Activated CD4-positive, alpha-beta T cell treated with anti-CD3 and anti-CD28 coated beads for 36 hours (primary cell): ENCODE measurements around the gene CCDC197. TPM values are rescaled to one million over a fixed set of nuclear protein-coding genes. Genes with fewer than 3 reads are reported as not detected.

ENCODE experiments used
- ATAC-seq: fragments of 200-7000 bp; cut with Tn5 transposase; one replicate; pipeline ENCODE4 v1.10.0; 2021; ENCODE audit warnings: mild to moderate bottlenecking, moderate library complexity
- CTCF ChIA-PET: fragments of 350-600 bp; sonication (Branson Sonifier 250); formaldehyde crosslinking; loops from one replicate; lab custom pipeline; 2021; ENCODE audit warnings: antibody characterized with exemption; lab: Charles Lee
- POLR2A ChIA-PET: fragments of 350-600 bp; sonication (Branson Sonifier 250); formaldehyde crosslinking; loops from one replicate; lab custom pipeline; 2021; ENCODE audit warnings: antibody characterized with exemption, inconsistent platforms; lab: Charles Lee
- DNase-seq: peaks from one replicate; pipeline ENCODE4 v3.0.0-alpha.2; 2020
- H3K27ac Mint-ChIP-seq: one replicate; pipeline ENCODE4 v1.8.0; 2021; ENCODE audit warnings: mixed read lengths
- H3K27me3 Mint-ChIP-seq: one replicate; pipeline ENCODE4 v1.8.0; 2021; ENCODE audit warnings: mixed read lengths
- H3K36me3 Mint-ChIP-seq: one replicate; pipeline ENCODE4 v1.8.0; 2021; ENCODE audit warnings: low read depth, mixed read lengths
- H3K4me1 Mint-ChIP-seq: one replicate; pipeline ENCODE4 v1.8.0; 2021; ENCODE audit warnings: mixed read lengths
- H3K4me3 Mint-ChIP-seq: one replicate; pipeline ENCODE4 v1.8.0; 2021; ENCODE audit warnings: mild to moderate bottlenecking, moderate library complexity, mixed read lengths
- H3K9me3 Mint-ChIP-seq: one replicate; pipeline ENCODE4 v1.8.0; 2021; ENCODE audit warnings: low read depth, mixed read lengths
- intact Hi-C, 2 experiments: fragments of 100-400 bp; cut with DNase I in 1 of 2; cut with micrococcal nuclease in 1 of 2; formaldehyde crosslinking; loops; one replicate each; pipeline versions ENCODE4 v1.14.2 to v1.15.1; 2022 to 2024; cut with DNase I, micrococcal nuclease
- total RNA-seq, 2 experiments: library from RNA; stranded (reverse); gene quantifications; one replicate each; pipeline ENCODE4 v1.2.3, GENCODE V29; 2021

Gene CCDC197
- total RNA-seq, 2 experiments from 2014 or later, result 0.34 to 0.53 TPM

DNA sequence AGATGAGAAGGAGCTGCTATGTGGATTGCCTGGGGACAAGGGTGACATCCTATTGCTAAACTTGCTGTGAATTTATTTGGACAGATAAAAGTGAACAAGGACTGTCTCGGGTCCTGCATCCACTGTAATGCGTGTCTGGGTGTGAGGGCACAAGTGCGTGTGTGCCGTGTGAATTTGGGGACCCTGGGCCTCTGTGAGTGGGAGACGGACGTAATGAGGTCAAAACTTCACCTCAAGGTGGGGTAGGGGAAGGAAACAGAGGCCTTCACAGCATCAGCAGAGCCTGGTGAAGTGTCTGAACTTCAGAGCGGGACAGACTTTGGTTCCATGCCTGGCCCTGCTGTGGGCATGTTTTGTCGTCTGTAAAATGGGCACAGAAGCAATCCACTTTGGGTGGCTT is 35.5 kb upstream of the CCDC197 start:
- peaks cover 16% of the 10 kb centered on the region for H3K36me3 Mint-ChIP-seq
- ATAC-seq, result no peak

DNA sequence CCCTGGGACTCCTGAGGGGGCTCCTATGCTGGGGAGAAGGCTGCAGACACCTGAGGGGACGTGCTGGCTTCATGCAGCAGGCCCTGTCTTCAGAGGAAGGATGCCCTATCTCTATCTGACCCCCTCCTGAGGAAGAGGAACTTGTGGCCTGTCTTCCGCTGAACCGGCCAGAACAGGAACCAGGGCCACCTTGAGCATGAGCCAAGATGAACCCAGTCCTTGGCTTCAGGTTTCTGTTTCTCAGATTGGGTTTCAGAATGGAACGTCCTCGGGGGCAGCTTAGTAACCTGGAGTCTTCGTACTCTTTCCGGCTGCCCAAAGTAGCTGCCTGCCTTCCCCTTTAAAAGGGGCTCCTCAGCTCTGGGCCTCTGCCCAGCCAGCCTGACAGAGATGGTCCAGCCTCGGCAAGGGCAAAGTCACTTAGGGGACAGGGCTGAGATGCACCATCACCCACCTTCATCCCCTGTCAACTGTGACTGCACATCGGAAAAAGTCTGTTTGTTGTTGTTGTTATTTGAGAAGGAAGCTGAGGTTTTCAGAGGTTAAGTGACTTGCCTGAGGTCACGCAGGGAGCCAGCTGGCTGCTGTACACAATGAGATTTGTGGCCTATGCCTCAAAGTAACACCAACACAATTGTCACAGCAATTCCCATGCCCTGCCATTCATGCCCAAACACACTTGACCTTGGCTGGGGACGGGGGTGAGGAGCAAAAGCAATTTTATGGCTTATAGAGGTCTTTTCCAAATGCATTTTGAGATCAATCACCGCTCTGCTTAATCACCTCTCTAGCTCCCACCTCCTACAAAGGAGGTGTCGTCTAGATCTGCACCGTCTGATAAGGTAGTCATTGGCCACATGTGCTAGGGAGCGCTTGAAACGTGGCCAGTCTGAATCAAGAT is 34.1 kb upstream of the CCDC197 start:
- CTCF ChIA-PET, result interaction anchor here (0.6 to 1.4 kb wide), 9 partner anchors 10 to 47 kb away, joined by 3 to 15 read pairs (median 3); partner anchors contain the start of gene ASB2
- Mint-ChIP-seq H3K9me3 (peaks cover 6% of the 10 kb centered on the region), H3K27me3 (no peaks in the 10 kb centered on the region), H3K4me3 (peak overlapping the region; percentile 53), H3K27ac (peak overlapping the region; percentile 95), H3K36me3 (peaks cover 16% of the 10 kb centered on the region), H3K4me1 (peaks cover 89% of the 10 kb centered on the region)
- POLR2A ChIA-PET, result interaction anchor here (0.7 to 1.5 kb wide), 5 partner anchors 8 to 1312 kb away, joined by 3 to 7 read pairs (median 5); no protein-coding TSS in a partner anchor
- intact Hi-C loops, result loop anchor here (1.0 to 10.0 kb wide), 6 partner anchors 8 to 1192 kb away; partner anchors contain the start of genes DICER1 (in 1 of the 2) and PPP4R4 (in 1 of the 2)
- peak; percentile 20 for ATAC-seq
- peak; percentile 71 for DNase-seq

More for the DNA sequence above, 35.5 kb upstream of the CCDC197 start:
- intact Hi-C loops, result loop anchor here (2.0 to 10.0 kb wide), 5 partner anchors 213 to 1193 kb away; partner anchors contain the start of genes BTBD7 (in 1 of the 2), DICER1 (in 1 of the 2) and PPP4R4 (in 1 of the 2)
- H3K4me3 Mint-ChIP-seq, result peak overlapping the region; percentile 35
- H3K4me1 Mint-ChIP-seq, result peaks cover 94% of the 10 kb centered on the region
- H3K27ac Mint-ChIP-seq, result peak overlapping the region; percentile 89
- POLR2A ChIA-PET, result interaction anchor here (1.1 to 4.9 kb wide), 4 partner anchors 10 to 40 kb away, joined by 4 to 48 read pairs (median 22); no protein-coding TSS in a partner anchor
- CTCF ChIA-PET, result interaction anchor here (0.6 to 6.4 kb wide), 4 partner anchors 10 to 1500 kb away, joined by 3 to 51 read pairs (median 26); partner anchors contain the start of gene ASB2
- peaks cover 6% of the 10 kb centered on the region for H3K9me3 Mint-ChIP-seq
- DNase-seq, result no peak
- no peaks in the 10 kb centered on the region for H3K27me3 Mint-ChIP-seq

DNA sequence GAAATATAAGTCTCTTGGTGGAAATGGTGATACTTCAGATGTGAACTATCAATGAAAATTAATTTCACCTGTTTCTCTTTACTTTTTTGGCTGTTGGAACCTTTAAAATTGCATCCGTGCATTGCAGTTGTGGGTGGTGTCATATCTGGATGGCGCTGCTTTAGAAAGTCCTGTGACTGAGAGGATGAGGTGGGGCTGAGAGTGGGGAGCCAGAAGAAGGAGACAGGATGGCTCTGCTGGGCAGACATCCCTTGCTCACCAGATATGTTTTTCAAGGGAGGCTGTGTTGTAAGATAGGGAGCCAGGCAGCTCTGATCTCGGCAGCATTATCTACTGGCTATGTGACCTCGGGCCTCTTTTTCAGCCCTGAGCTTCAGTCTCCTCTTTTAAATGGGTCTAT is 33.4 kb upstream of the CCDC197 start:
- H3K36me3 Mint-ChIP-seq, result peaks cover 16% of the 10 kb centered on the region
- peaks cover 83% of the 10 kb centered on the region for H3K4me1 Mint-ChIP-seq
- ATAC-seq, result no peak
- intact Hi-C loops, result loop anchor here (1.0 to 10.0 kb wide), 6 partner anchors 8 to 1191 kb away; partner anchors contain the start of genes DICER1 (in 1 of the 2) and PPP4R4 (in 1 of the 2)
- H3K27ac Mint-ChIP-seq, result peak overlapping the region; percentile 95
- H3K27me3 Mint-ChIP-seq, result no peaks in the 10 kb centered on the region
- H3K9me3 Mint-ChIP-seq, result peaks cover 6% of the 10 kb centered on the region
- no peak for DNase-seq
- peak overlapping the region; percentile 39 for H3K4me3 Mint-ChIP-seq
- CTCF ChIA-PET, result interaction anchor here (0.6 to 1.7 kb wide), 8 partner anchors 11 to 47 kb away, joined by 3 to 15 read pairs (median 4); partner anchors contain the start of gene ASB2
- POLR2A ChIA-PET, result interaction anchor here (0.7 to 1.5 kb wide), 4 partner anchors 8 to 19 kb away, joined by 3 to 7 read pairs (median 4); no protein-coding TSS in a partner anchor

DNA sequence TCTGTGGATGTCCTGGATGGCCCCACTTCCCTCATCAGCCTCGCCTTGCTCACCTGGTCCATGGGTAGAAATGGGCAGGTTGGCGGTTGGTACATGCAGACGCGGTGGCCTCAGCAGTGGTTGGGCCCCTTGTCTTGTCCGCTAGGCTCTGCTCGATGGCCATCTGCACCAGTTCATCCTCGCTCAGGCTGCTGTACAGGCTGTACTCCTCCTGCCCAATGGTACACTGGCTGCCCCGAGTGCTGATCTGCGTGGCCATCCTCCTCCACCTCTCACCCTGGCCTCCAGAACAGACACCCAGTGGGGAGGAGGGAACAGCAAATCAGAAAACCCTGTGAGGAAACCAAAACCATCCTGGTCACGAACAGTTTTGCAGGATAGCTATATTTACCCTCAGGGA is 32.8 kb upstream of the CCDC197 start:
- intact Hi-C loops, result loop anchor here (5.0 to 10.0 kb wide), 4 partner anchors 211 to 1191 kb away; partner anchors contain the start of genes DICER1 (in 1 of the 2) and PPP4R4 (in 1 of the 2)
- ATAC-seq (no peak), DNase-seq (no peak)
- Mint-ChIP-seq H3K9me3 (peaks cover 6% of the 10 kb centered on the region), H3K27ac (peak overlapping the region; percentile 35), H3K4me1 (peaks cover 83% of the 10 kb centered on the region), H3K4me3 (peak overlapping the region; percentile 39), H3K36me3 (peaks cover 16% of the 10 kb centered on the region), H3K27me3 (peaks cover 2% of the 10 kb centered on the region)
- ChIA-PET POLR2A (interaction anchor here (0.9 kb wide), 1 partner anchor 14 kb away, joined by 3 read pairs; no protein-coding TSS in a partner anchor), CTCF (interaction anchor here (1.7 kb wide), 1 partner anchor 24 kb away, joined by 7 read pairs; no protein-coding TSS in a partner anchor)

DNA sequence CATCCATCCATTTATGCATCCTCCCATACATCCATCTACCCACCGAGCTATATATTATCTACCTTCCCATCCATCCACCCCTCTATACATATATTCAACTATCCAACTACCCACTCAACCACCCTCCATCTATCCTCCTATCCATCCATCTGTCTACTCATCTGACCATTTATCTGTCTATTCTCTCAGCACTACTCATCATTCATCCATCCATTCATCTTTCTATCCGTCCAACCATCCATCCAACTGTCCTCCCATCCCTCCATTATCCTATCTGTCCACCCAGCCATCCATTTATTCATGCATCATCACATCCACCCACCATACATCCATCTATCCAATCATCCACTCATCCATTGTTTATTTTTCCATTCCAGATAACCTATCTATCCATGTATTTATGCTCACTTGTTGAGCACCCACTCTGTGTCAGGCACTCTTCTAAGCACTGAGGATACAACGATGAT is 32.2 kb upstream of the CCDC197 start:
- POLR2A ChIA-PET, result interaction anchor here (0.9 kb wide), 1 partner anchor 13 kb away, joined by 3 read pairs; no protein-coding TSS in a partner anchor
- intact Hi-C loops, result loop anchor here (5.0 to 10.0 kb wide), 4 partner anchors 210 to 1190 kb away; partner anchors contain the start of genes DICER1 (in 1 of the 2) and PPP4R4 (in 1 of the 2)
- DNase-seq (no peak), ATAC-seq (no peak)
- Mint-ChIP-seq H3K9me3 (peaks cover 6% of the 10 kb centered on the region), H3K4me1 (peaks cover 79% of the 10 kb centered on the region), H3K36me3 (peaks cover 13% of the 10 kb centered on the region), H3K27ac (peak overlapping the region; percentile 35), H3K4me3 (no peak overlapping the region), H3K27me3 (peaks cover 2% of the 10 kb centered on the region)
- CTCF ChIA-PET, result interaction anchor here (1.1 to 2.0 kb wide), 4 partner anchors 9 to 31 kb away, joined by 3 to 8 read pairs (median 6); partner anchors contain the start of gene ASB2

DNA sequence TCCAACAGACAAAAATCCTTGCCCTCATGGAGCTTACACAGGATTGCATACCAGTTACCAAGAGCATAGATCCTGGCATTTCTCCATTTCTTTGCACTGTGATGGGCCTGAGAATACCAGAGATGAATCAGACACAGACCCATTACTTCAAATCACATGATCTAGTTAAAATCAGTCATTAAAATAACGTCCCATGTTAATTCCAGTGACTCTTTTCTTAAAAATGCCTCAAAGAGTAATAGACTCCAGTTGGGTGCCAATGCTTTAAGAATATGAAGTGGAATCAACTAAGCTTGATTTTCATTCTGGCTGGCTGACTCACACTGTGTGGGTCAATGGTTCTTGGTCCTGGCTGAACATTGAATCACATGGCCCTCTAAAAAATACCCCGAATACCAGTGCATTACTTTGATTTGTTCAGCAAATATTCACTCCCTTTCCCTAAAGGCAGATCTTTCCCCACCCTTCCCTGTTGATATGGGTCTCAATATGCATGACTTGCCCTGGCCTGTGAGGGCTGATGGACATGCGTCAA is 31.7 kb upstream of the CCDC197 start:
- ATAC-seq (no peak), DNase-seq (no peak)
- Mint-ChIP-seq H3K4me1 (peaks cover 79% of the 10 kb centered on the region), H3K4me3 (no peak overlapping the region), H3K9me3 (peaks cover 6% of the 10 kb centered on the region), H3K27ac (peak overlapping the region; percentile 35), H3K36me3 (peaks cover 13% of the 10 kb centered on the region), H3K27me3 (peaks cover 2% of the 10 kb centered on the region)
- intact Hi-C loops, result loop anchor here (10.0 kb wide), 3 partner anchors 209 to 1189 kb away; partner anchors contain the start of genes DICER1 (in 1 of the 2) and PPP4R4 (in 1 of the 2)
- CTCF ChIA-PET, result interaction anchor here (1.1 to 2.0 kb wide), 5 partner anchors 9 to 30 kb away, joined by 3 to 8 read pairs (median 4); partner anchors contain the start of gene ASB2
- POLR2A ChIA-PET, result no interaction called here

DNA sequence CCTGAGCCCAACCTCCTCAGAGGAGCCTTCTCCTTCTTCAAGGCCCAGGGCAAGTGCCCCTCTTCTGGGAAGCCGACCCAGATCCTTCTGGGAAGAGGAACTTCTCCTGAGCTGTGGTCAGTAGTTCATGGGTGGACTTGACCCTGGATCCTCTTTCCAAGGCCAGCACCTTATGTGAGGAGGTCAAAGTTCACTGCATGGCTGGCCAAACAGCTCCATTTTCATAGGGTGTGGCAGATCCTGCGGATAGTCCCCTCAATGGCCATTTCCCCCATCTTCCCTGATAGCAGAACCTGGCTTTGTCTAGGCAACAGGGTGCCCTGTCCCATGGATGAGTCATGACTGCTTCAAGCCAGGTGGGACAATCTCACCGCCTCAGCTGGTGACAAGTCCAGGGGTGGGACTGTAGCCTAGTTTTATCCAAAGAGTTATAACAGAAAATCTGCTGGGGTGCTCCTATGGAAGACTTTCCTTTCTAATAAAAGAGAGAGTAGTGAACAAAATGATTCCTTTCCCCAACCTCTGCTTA is 31.1 kb upstream of the CCDC197 start:
- ATAC-seq (no peak), DNase-seq (no peak)
- Mint-ChIP-seq H3K27ac (peak overlapping the region; percentile 20), H3K27me3 (peaks cover 2% of the 10 kb centered on the region), H3K4me3 (no peak overlapping the region), H3K36me3 (peaks cover 13% of the 10 kb centered on the region), H3K4me1 (peaks cover 81% of the 10 kb centered on the region), H3K9me3 (peaks cover 6% of the 10 kb centered on the region)
- ChIA-PET POLR2A (no interaction called here), CTCF (interaction anchor here (1.1 to 2.0 kb wide), 4 partner anchors 8 to 29 kb away, joined by 3 to 8 read pairs (median 4); partner anchors contain the start of gene ASB2)
- intact Hi-C loops, result loop anchor here (10.0 kb wide), 3 partner anchors 209 to 1189 kb away; partner anchors contain the start of genes DICER1 (in 1 of the 2) and PPP4R4 (in 1 of the 2)

DNA sequence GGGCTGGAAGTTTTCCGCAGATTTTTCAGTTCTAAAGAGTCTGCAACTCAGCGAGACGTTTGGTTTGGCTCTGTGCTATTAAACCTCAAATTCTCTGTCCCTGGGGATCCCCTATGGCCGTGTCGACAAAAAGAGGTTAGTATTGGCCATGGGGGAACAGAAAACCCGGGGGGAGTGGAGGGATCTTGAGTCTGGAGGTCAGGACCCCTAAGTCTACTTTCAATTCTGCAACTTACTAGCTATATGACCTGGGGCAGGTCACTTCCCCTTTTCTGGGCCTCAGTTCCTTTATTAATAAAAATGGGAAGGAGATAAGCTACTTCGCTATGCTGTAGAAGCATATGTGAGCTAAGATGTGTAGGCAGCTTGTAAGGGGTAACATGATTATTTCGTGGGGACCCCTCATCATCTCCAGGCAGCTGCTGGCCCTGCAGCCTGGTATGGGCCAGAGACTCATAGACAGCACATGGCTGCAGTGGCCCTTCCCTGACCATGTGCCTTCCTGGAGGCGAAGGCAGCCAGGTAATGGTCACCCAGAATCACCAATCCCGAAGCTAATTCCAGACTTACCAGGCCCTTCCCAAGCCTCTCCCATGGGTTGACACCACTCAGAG is 29.4 kb upstream of the CCDC197 start:
- CTCF ChIA-PET, result interaction anchor here (0.6 to 13.9 kb wide), 5 partner anchors 9 to 111 kb away, joined by 3 to 180 read pairs (median 3); partner anchors contain the start of gene ASB2
- DNase-seq, result no peak
- Mint-ChIP-seq H3K9me3 (peaks cover 6% of the 10 kb centered on the region), H3K36me3 (peaks cover 6% of the 10 kb centered on the region), H3K27me3 (peaks cover 2% of the 10 kb centered on the region), H3K4me3 (no peak overlapping the region), H3K4me1 (peaks cover 82% of the 10 kb centered on the region), H3K27ac (no peak overlapping the region)
- intact Hi-C loops, result loop anchor here (10.0 kb wide), 3 partner anchors 207 to 1187 kb away; partner anchors contain the start of genes DICER1 (in 1 of the 2) and PPP4R4 (in 1 of the 2)
- POLR2A ChIA-PET, result no interaction called here
- ATAC-seq, result no peak

DNA sequence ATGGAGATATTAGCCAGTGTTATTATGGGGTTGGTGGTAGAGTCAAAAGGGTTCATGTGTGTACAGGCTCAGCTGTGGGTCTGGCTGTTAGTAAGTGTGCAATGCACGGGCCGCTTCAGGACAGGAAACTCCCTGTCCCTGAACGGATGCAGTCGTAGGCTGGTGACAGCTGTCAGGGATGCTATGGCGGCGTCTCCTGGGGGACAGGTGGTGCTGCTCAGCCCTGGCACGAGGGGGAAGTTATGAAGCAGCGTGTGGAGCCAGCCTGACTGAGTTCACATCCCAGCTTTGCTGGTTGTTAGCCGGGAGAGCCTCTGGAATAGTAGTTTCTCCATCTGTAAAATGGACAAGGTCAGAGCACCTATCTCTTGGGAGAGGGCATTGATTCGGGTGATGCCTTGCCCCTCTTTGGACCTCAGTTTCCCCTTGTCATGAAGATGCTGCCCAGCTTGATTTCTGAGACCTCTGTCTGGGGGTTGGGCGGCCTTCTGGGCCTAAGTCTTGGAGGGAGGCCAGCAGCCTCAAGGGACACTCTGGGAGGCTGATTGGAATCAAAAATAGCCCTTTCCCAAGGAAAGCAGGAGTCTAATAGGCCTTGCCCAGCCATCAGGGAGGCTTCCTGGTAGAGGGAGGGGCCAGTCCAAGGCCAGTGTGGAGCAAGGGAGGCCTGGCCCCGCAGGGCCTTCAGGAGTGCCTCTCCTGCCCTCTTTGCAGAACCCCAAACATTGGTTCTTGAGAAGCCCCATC is 27.8 kb upstream of the CCDC197 start:
- Mint-ChIP-seq H3K36me3 (peaks cover 4% of the 10 kb centered on the region), H3K4me1 (peaks cover 75% of the 10 kb centered on the region), H3K27me3 (peaks cover 2% of the 10 kb centered on the region), H3K4me3 (no peak overlapping the region), H3K9me3 (peaks cover 6% of the 10 kb centered on the region), H3K27ac (peak overlapping the region; percentile 83)
- CTCF ChIA-PET, result interaction anchor here (1.6 to 13.9 kb wide), 4 partner anchors 10 to 32 kb away, joined by 3 to 180 read pairs (median 34); no protein-coding TSS in a partner anchor
- no peak for ATAC-seq
- intact Hi-C loops, result loop anchor here (10.0 kb wide), 3 partner anchors 206 to 1186 kb away; partner anchors contain the start of genes DICER1 (in 1 of the 2) and PPP4R4 (in 1 of the 2)
- DNase-seq, result no peak
- POLR2A ChIA-PET, result no interaction called here
